HEK293T (cell line): Measurements from ENCODE around the gene AUNIP.

Experiments
- BHLHE40 ChIP-seq: fragments of 450-650 bp; IDR thresholded peaks from 2 replicates; pipeline ENCODE4 v1.6.1; 2016; ENCODE audit warnings: mild to moderate bottlenecking, moderate library complexity, borderline replicate concordance
- ELF4 ChIP-seq: fragments of 450-650 bp; IDR thresholded peaks from 2 replicates; pipeline ENCODE4 v1.6.1; 2017; ENCODE audit warnings: antibody characterized with exemption
- FOXM1 ChIP-seq: fragments of 450-650 bp; IDR thresholded peaks from 2 replicates; pipeline ENCODE4 v1.6.1; 2017; ENCODE audit warnings: mild to moderate bottlenecking, borderline replicate concordance
- NFRKB ChIP-seq: fragments of 450-650 bp; IDR thresholded peaks from 2 replicates; pipeline ENCODE4 v1.6.1; 2016; ENCODE audit warnings: mild to moderate bottlenecking, moderate library complexity
- TARDBP ChIP-seq: fragments of 450-650 bp; IDR thresholded peaks from 2 replicates; pipeline ENCODE4 v1.6.1; 2016

DNA sequence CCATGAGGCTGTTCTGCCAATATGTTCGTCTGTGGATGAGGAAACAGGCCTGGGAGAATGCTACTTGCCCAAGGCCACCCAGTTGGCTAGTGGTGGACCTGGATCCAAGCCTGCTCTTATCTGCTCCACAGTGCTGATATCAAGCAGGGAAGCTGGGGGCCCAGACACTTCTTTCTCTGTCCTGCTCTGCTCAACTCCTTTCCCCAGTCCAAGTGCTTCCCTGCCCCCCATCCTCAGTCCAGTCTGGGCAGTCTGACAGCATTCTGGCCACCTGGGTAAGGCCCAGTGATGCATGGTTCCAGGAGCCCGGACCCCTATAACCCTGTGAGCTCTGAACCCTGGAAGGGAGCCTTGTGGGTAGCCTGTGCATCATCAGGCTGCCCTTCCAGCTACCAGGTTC lies 20.4 kb upstream of the AUNIP start:
- TF ChIP-seq ELF4: no peak
- TF ChIP-seq BHLHE40: no peak
- no peak for TF ChIP-seq TARDBP
- no peak for TF ChIP-seq FOXM1
- TF ChIP-seq NFRKB: no peak
